GDM1 (cell line): ENCODE data around the gene ATG3.
A peak's percentile ranks its signal among the peaks of the same experiment; 100 is the strongest.
"Not testable (repeated sequence)": the region's sequence is repeated elsewhere in the genome, so short reads cannot be mapped to it uniquely, and the experiment has no call there.

Source experiments
- DNase-seq: peaks from one replicate; lab custom pipeline; 2025; lab: John Stamatoyannopoulos, UW

ATG3 gene

DNA sequence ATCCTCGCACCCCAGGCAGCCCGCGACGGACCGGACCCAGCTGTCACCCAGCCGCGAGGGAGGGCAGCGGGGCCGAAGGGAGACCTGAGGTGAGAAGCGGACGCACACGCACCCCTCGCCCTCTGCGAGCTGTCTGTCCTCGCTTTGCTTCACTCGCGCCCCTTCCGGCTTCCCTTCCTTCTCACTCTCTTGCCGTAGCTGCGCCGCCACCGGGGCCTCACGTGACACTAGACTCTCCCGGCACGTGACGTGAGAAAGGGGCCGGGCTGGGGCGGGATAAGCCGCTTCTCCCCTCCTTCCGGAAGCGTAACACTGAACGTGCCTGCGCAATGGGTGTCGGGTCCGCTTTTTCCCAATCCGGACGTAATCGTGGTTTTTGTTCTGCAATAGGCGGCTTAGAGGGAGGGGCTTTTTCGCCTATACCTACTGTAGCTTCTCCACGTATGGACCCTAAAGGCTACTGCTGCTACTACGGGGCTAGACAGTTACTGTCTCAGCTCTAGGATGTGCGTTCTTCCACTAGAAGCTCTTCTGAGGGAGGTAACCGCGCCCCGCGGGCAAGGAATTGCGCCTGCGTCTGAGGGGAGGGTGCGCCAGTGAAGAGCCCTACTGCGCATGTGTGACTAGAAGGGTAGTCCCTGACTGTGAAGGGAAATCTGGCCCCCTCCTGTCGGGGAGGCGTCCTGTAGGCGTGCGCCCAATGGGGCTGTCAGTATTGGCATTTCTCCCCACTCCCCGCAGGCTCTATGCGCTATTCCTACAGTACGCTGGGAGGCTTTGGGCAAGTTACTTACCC lies at the start of gene ATG3, which contains the start of gene SLC35A5:
ATG3 (minus strand) TSS at position 229 of the 796 bp plus-strand sequence. CDS start 434 bp downstream, outside the sequence.
SLC35A5 (plus strand) TSS at position 312 of the 796 bp plus-strand sequence. CDS start 1,359 bp downstream, outside the sequence.
- DNase-seq, result peak; percentile 96

DNA sequence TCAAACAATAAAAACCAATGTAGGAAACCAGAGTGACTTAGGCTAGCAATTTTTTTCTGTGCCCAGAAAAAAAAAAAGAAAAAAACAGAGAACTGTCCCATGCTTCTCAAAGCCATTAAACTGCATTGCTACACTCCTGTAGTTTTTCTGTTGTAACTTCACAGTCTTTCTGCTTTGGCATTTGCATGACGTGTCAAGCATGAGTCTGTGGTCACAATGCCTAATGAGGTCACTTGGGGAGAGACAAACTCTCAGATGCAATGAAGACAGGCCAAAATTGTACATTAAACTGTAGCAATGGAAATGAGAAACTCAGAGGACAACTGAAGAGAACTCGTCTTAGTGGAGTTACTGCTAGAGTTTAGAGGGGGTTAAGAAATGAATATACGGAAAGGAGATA lies 48.4 kb upstream of the ATG3 start:
- no peak for DNase-seq

DNA sequence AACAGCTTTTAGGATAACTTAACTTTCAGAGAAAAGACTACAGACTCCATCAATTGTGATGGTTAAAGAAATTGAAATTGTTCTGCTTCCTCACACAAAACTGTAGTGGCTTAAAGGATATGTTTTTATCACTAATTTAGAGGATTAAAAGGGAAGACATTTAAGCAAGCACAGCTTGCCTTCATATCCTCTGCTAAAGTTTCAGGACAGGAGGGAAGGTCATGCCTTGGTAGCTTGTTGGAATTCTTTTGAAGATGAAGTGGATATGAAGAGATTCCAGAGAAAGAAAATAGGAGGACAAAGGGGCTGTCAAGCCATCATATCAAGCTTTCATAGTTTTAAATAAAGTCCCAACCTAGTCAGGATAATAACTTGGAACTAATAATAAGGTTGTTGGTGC lies 46.1 kb upstream of the ATG3 start:
- no peak for DNase-seq

DNA sequence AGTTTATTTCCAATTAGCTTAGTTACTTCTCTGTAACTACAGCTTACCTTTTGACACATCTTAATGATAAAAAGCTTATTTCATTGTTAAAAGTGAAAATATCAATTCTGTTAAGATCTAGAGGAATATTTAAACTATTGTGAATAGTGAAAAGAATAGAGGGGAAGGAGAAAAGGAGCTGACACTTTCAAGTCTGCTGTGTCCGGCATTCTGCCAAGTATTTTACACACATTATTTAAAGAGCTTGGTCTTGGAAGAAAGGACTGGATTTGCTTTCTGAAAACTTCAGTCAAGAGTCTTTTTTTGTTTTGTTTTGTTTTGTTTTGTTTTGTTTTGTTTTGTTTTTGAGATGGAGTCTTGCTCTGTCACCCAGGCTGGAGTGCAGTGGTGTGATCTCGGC lies 44.3 kb upstream of the ATG3 start:
- DNase-seq, result no peak

DNA sequence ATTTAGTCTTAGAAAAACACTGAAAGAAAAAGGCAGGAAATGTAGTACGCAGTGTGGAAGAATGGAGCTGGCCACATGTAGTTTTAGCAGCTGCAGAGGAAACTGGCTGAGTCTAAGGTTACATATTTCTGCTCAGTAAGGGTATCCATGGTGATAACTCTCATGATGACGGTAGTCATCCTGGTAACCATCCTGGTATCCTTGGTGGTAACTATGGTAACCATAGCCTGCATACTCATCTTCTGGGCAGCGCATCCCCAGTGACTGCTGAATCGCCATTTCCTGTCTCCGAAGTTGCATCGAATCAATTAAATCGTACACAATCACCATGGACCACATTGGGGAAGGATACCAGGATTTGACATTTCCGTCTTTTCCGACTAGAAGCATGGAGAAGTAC lies 43.5 kb upstream of the ATG3 start:
- no peak for DNase-seq

DNA sequence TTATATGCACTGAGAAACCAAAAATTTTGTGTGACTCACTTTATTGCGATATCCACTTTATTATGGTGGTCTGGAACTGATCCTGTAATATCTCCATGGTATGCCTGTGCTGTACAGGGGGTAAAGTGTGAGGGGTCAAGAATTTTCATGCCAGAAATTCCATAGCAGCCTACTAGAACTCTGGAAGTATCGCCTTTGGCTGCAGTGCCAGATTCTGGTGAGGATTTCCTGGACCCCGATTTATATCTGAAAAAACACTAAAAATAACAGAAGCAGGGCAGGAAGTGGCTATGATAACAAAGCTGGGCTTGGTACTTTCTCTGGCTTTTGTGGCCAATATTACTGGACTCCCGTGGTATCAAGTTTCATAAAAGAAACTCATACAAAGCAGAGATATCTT lies 42.8 kb upstream of the ATG3 start:
- no peak for DNase-seq

DNA sequence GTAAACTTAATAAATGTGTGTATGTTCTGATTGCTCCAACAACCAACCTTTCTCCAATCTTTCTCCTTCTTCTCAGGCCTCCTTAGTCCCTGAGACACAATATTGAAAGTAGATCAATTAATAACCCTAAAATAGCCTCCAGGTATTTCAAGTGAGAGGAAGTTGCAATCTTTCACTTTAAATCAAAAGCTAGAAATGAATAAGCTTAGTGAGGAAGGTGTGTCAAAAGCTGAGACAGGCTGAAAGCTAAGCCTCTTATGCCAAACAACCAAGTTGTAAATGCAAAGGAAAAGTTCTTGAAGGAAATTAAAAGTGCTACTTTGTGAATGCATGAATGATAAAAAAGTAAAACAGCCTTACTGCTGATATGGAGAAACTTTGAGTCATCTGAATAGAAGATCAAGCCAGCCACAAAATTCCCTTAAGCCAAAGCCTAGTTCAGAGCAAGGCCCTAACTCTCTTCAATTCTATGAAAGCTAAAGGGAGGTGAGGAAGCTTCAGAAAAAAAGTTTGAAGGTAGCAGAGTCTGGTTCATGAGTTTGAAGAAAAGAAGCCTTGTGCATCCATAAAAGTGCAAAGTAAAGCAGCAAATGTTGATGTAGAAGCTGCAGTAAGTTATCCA lies 40.6 kb upstream of the ATG3 start:
- no peak for DNase-seq

DNA sequence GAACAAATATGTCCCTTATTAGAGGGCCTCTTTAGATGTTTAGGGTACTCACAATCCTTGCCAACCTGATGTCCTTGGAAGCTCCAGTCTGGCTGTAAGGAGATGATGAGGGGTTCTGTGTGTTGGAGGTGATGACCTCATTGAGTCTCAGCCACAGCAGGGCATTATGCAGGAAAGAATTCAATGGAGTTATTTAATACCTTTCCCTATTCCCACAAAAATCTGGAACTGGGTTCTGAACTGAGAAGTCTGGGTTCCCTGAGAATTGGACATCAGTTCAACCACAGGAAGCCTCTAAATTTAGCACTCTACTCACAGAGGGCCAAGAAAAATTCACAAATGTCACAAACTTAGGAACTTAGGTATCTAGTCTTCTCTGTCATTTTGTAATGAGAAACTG lies 37.0 kb upstream of the ATG3 start:
- no peak for DNase-seq

DNA sequence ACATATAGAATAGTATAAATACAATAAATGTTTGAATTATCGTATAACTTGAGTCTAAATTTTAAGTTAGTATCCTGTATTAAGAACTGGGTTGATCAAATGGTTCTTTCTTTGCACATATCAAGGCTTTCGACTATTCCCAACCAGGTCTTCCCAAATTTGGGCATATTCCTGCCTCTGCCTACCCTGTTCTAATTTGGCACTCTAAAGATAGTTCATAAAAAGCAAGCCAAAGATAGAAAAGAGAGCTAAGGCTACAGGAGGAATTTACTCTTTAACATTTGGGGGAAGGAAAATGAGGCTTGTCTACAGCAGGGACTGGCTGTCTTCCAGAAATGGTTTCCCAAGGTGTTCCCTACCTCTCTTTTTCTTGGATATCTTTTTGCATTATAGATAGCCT lies 36.2 kb upstream of the ATG3 start:
- DNase-seq, result no peak

DNA sequence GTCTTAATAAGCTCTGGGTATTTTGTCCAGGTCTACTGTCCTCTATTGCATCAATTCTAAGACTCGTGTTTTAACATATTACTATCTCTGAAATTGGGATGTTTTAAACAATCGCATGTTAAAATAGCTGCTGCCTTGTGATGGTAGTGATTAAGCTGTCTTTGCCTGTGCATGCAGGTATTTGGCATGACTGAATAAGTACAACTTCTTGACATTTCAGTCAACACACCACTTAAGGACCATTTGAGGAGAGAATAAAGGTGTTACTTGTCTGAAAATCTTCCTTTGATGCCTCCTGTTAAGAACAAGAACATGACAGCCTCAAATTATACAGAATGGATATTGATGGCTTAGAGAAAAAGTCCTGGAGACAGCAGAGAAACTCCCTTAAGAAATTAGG lies 33.1 kb upstream of the ATG3 start:
- no peak for DNase-seq

DNA sequence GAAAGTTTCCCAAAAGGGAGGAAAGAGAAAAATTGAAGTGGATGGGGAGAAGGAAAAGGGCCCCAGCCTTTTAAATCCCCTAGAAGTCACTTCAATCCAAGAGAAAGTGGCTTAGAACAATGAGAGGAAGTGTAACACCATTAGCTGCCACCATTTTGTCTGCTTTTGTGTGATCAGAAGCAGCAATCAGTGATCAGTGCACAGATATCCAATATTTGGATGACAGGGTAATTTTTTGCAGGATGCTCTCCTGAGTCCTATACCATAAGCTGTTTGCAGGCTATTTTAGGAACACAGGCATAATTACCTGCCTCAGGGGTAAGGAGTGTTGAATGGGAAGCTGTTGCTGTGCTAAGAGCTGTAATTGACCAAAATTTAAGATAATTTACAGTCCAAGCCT lies 31.5 kb upstream of the ATG3 start:
- DNase-seq, result no peak

DNA sequence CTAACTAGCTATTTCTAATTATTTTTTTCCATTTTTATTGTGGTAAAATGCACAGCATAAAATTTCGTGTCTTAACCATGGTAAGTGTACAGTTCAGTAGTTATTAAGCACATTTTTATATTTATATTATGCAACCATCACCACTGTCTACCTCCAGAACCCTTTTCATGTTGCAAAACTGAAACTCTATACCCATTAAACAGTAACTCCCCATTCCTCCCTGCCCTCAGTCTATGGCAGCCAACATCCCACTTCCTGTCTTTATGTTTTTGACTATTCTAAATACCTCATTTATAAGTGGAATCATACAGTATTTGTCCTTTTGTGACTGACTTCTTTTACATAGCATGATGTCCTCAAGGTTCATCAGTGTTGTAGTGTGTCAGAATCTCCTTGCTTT lies 25.6 kb upstream of the ATG3 start:
- no peak for DNase-seq

DNA sequence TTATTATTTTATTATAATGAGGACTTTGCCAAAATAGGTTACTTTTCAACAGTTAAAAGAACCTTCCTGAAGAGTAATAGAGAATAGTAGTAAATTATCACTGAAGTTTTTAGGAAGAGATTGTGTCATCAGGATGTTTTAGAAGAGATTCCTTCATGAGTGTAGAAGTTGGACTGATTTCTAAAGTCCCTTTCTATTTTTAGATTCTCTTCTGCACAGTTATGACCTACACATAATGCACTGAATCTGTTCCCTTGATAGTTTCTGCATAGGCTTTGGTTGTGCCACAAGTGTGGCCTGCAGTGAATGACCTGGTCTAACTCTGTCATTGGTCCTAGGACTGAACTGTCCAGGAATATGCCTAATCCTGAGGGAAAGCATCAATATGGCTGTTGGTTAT lies 24.0 kb upstream of the ATG3 start:
- no peak for DNase-seq

DNA sequence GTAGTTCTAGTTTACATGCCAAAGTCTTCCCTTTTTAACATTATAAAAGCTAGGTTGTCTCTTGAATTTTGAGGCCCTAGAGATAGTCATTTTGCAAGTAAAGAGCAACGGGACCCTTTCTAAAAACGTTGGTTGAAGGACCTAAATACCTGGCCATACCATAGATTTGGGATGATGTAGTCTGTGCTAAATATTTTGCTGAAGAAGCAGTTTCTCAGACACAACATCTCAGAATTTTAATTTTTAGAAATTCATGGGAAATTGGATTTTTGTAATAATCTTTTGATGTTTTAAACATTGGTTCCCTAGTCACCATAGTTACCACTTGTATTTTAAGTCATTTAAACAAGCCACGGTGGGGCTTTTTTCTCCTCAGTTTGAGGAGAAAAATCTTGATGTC lies 21.3 kb upstream of the ATG3 start:
- DNase-seq, result no peak

DNA sequence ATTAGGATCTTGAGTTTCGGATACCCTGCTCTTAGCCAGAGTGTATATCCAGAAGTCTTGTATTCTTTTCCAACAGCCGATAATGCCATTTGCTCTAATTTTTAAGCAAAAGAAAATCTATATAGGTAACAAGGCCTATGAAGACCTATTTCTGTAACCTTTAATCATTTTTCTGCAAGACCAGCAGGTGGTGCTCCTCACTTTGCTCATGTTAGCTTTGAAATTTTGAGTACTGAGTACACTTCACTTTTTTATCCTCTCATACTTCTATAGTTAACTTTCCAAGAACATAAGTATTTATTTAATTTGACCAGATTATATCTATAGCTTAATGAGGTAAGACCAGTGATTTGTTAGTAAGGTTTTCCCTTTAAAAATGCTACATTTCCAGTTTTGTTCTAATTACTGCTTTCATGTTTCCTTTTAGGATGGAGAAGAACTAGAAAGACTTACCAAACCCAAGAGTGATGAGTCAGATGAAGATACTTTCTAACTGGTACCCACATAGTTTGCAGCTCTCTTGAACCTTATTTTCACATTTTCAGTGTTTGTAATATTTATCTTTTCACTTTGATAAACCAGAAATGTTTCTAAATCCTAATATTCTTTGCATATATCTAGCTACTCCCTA lies 20.6 kb upstream of the ATG3 start:
- DNase-seq, result peak; percentile 3

DNA sequence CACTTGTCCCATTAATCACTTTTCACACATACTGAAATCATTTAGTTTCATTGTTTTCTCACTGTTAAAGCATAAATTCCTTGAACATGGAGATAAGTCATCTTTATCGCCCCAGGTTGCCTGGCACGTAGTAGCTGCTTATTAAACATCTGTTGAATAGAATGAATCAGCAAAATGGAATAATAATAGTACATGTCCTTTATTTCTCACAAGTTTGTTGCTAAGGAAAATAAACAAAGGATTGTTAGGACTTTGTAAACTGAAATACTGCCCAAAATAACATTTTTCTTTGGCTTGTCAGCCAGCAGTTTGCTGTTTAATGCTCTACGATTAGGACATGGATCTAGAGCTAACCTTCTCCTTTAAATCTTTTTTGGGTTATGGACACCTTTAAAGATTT lies 17.9 kb upstream of the ATG3 start:
- DNase-seq, result no peak

DNA sequence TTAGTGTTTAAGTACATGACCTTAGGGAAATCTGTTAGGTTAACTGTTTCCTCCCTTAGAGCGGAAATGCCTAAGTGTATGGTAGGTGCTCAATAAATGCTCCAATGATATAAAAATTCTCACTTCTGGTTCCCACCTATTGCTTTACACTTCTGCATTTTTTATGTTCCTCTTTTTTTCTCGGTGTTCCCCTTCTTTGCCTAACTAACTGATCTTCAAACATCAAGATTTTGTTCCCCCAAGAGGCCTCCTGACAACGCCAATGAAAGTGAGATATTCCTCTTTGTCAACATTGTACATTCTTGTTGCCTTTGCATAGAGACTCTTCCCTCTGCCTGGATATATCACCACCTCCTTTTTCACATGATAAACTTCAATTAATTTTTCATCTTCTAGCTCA lies 17.5 kb upstream of the ATG3 start:
- peak; percentile 34 for DNase-seq

DNA sequence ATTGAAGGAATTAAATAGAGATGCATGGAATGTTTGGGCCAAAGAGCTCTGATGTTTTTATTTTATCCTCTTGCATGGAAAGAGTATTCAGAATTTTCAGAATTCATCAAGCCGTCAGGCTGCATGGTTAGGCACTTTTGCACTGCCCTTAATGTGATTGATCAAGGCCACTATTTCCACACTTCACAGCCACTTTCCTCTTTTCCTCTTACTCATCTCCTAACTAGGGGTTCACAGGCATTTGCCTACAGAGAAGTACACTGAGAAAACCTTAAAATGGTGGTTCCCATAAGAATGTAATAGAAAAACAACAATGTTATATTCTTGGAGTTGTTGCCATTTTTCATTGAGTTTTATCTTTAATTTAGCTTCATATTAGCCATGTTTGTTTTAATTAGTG lies 10.9 kb upstream of the ATG3 start:
- DNase-seq, result no peak

DNA sequence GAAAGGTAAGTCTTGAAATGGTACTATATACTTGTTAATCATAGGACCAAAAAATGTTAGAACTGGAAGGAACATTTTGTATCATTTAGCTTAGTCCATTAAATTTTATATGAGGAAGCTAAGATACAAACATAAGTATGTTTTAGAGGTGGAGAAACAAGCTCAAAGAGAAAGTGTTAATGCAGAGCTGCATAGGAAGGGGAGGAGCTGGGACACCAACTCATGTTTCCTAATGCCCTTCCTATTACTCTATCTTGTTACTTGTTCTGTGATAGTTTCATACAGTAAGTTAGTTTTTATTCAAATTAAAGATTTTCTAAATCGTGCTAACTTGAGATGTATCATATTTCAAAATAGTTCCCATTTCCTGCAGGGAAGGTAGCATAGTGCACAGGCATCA lies 7.5 kb upstream of the ATG3 start:
- DNase-seq, result peak; percentile 7

DNA sequence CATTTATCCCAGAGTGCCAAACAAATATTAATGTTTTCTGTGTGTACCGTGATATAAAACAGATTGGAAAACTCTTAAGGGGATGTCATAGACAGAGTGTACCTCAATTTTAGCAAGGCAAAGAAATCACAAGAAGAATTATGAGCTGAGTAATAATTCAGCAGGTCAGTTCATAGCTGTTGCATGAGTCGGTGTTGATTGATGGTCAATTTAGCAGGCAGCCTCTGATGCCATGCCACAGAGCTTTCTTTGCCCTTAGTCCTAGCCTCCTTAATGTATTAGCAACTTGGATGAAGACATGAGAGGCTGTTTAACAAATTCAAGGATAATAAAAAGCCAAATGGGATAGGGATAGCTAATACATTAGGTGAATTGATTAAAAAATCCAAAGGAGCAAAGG lies 6.9 kb upstream of the ATG3 start:
- no peak for DNase-seq

DNA sequence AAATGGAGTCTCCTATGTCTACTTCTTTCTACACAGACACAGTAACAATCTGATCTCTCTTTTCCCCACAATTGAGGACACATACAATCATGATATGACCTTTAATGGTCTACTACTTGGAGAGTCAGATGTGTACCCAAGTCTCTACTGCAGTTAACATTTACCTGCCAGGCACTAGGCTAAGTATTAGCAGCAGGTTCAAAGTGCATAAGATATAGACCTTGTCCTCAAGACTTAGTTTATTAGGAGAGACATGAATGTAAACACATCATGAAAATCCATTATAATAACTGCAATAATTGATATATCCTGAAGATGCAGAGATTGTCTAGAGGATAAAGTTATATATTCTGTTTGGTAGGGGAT lies 3.2 kb upstream of the ATG3 start:
- no peak for DNase-seq

DNA sequence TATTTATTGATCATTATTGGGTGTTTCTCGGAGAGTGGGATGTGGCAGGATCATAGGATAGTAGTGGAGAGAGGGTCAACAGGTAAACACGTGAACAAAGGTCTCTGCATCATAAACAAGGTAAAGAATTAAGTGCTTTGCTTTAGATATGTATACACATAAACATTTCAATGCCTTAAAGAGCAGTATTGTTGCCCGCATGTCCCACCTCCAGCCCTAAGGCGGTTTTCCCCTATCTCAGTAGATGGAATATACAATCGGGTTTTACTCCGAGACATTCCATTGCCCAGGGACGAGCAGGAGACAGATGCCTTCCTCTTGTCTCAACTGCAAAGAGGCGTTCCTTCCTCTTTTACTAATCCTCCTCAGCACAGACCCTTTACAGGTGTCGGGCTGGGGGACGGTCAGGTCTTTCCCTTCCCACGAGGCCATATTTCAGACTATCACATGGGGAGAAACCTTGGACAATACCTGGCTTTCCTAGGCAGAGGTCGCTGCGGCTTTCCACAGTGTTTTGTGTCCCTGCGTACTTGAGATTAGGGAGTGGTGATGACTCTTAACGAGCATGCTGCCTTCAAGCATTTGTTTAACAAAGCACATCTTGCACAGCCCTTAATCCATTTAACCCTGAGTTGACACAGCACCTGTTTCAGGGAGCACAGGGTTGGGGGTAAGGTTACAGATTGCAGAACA lies 2.6 kb upstream of the ATG3 start:
- not testable (repeated sequence) for DNase-seq

DNA sequence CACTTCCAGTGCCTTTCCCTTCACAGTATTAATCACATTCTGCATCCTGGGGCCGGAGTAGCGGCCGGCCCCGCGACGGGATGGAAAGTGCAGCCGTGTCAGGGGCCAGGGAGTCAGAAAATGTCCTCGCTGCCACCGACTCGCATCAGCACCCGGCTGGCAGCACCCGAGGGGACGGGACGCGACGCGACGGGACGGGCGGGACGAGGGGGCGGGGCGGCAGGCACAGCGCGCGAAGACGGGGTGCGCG lies 353 bp downstream of the ATG3 start:
- no peak for DNase-seq
